ENCODE results near the gene HAND2. TPM values are rescaled to one million over a fixed set of nuclear protein-coding genes. Genes with fewer than 3 reads are reported as not detected.

HAND2 gene
- total and polyA plus RNA-seq, 7 donors, result 0.05 to 0.54 (median 0.13) TPM; not detected in 2

DNA sequence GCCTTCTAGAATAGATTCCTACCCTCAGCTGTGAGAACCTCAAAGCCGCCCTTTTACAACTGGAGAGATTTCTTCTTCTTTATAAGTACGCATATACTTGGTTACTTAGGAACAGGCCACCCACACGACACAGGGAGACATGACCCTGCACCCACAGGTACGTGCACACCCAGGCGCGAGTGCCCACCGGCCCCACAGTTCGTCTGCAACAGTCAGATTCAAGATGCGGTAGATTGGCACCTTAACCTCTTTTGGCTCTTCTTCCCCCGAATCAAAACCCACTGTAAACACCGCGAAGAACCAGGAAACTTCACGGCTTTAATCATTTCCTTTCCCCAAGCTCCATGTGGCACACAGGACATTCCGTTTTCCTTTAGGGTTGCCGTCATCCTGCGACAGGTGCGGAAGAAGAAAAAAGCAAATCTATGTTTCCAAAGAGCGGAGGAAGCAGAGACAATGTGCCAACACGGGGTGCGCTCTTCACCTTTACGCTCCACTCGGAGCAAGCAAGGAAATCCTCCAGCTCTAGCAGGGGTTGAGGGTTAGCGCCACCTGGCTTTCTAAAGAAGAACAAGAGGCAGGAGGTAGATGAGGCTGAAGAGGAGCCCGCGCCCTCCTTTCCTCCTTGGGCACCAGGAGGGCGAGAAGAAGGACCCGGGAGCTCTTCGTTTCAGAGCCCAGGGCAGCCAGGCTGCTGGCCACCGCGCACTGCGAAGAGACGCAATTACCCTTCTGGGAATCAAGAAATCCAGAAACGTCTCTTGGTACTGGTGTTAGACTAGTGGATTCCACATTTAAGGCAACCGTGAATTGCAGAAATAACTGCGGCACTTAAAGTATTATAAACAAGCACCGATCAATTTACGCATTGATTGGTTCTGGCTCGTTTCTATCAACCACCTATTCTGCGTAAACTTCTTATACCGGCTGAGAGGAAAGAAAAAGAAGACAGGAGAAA, 35.7 kb downstream of the HAND2 start:
- no peaks in the 10 kb centered on the region for H3K9me3 ChIP-seq
- intact Hi-C loops (cut with DNase I), result loop anchor here (1.0 to 10.0 kb wide), 3 partner anchors 74 to 179 kb away; no protein-coding TSS in a partner anchor
- peaks cover 0 to 48% (median 3%) of the 10 kb centered on the region in 3 donors for H3K27me3 ChIP-seq (ENCODE audit: insufficient read depth in 3 of 3, low read length in 2 of 3)
- no peak overlapping the region for H3K27ac ChIP-seq
- no peak for DNase-seq
- ATAC-seq, result peak; percentile 82 to 95 (median 82)
- 18 to 21% (median 20%) methylated on average over 39 to 40 of the region's 40 CpGs for WGBS, 3 donors
- no peaks in the 10 kb centered on the region for H3K4me1 ChIP-seq
- no peaks in the 10 kb centered on the region for H3K36me3 ChIP-seq (ENCODE audit: insufficient read depth in 1 of 2, low read depth in 1 of 2)
- H3K4me3 ChIP-seq, result peak overlapping the region; percentile 56
- TF ChIP-seq CTCF (IDR thresholded peaks at IDR 0.05), result peak; percentile 73

DNA sequence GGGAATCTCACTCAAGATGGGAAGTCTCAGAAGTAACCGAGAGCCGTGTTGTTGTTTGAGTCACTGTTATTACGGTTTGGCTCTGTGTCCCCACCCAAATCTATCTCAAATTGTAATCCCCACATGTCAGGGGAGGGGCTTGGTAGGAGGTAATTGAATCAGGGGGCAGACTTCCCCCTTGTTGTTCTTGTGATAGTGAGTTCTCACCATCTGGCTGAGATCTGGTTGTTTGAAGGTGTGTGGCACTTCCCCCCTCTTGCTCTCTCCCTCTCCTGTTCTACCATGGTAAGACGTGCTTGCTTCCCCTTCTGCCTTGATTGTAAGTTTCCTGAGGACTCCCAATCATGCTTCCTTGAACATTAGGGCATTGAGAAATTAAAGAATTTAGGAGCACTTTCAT, 37.0 kb downstream of the HAND2 start:
- intact Hi-C loops (cut with DNase I), result loop anchor here in 1 of 2 donors (5.0 to 10.0 kb wide), 2 partner anchors 76 to 178 kb away; no protein-coding TSS in a partner anchor
- Histone ChIP-seq H3K27me3 (ENCODE audit: insufficient read depth in 3 of 3, low read length in 2 of 3) (peaks cover 0 to 41% (median 3%) of the 10 kb centered on the region in 3 donors), H3K9me3 (no peaks in the 10 kb centered on the region), H3K36me3 (ENCODE audit: insufficient read depth in 1 of 2, low read depth in 1 of 2) (no peaks in the 10 kb centered on the region), H3K4me3 (no peak overlapping the region), H3K4me1 (no peaks in the 10 kb centered on the region), H3K27ac (no peak overlapping the region)
- ATAC-seq (no peak), DNase-seq (no peak)
- no peak for TF ChIP-seq CTCF (IDR thresholded peaks at IDR 0.05)
- WGBS, 3 donors, result 91 to 94% (median 91%) methylated on average over 4 of the region's 4 CpGs

DNA sequence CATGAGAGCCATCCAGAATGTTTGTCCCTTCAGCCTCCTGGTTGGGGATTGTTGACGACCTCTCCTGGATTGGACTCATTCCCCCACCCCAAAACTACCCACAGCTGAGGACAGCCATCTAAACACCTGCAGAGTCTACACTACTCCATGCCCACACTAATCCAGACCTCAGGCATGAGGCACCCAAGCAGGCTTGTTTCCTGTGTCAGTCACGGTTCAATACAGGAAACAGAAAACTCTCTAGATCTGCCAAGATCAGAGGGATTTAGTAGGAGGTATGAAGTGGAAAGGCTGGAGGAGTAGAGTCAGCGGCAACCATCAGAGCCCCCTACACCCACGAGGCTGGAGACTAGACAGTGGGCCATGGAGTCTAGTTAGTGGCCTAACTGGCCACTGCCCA, 37.7 kb downstream of the HAND2 start:
- H3K4me3 ChIP-seq, result no peak overlapping the region
- H3K27me3 ChIP-seq (ENCODE audit: insufficient read depth in 3 of 3, low read length in 2 of 3), result peaks cover 0 to 39% (median 3%) of the 10 kb centered on the region in 3 donors
- H3K4me1 ChIP-seq, result no peaks in the 10 kb centered on the region
- H3K9me3 ChIP-seq, result no peaks in the 10 kb centered on the region
- intact Hi-C loops (cut with DNase I), result loop anchor here in 1 of 2 donors (5.0 to 10.0 kb wide), 2 partner anchors 75 to 178 kb away; no protein-coding TSS in a partner anchor
- H3K27ac ChIP-seq, result no peak overlapping the region
- WGBS, 3 donors, result 72 to 77% (median 75%) methylated on average over 4 of the region's 4 CpGs
- DNase-seq (no peak), ATAC-seq (no peak)
- TF ChIP-seq CTCF (IDR thresholded peaks at IDR 0.05), result no peak
- no peaks in the 10 kb centered on the region for H3K36me3 ChIP-seq (ENCODE audit: insufficient read depth in 1 of 2, low read depth in 1 of 2)

GRCh38 chr4:173490817-173491528, 39.1 kb downstream of the HAND2 start:
- H3K27me3 ChIP-seq (ENCODE audit: insufficient read depth in 3 of 3, low read length in 2 of 3), result peaks cover 0 to 30% (median 2%) of the 10 kb centered on the region in 3 donors
- no peak for TF ChIP-seq CTCF (IDR thresholded peaks at IDR 0.05)

More at GRCh38 chr4:173490817-173491528, 39.1 kb downstream of the HAND2 start:
- Histone ChIP-seq H3K36me3 (ENCODE audit: insufficient read depth in 1 of 2, low read depth in 1 of 2) (no peaks in the 10 kb centered on the region), H3K4me3 (no peak overlapping the region), H3K4me1 (no peaks in the 10 kb centered on the region), H3K9me3 (no peaks in the 10 kb centered on the region), H3K27ac (no peak overlapping the region)
- DNase-seq (no peak), ATAC-seq (peak in 3 of 4 donors; percentile 44 to 82 (median 52))
- whole genome bisulfite sequencing, 3 donors, result 29 to 39% (median 30%) methylated on average over 4 of the region's 4 CpGs
- intact Hi-C loops (cut with DNase I), result loop anchor here in 1 of 2 donors (5.0 to 10.0 kb wide), 2 partner anchors 74 to 176 kb away; no protein-coding TSS in a partner anchor

All from psoas muscle (tissue), 8 donors.